Upper lobe of right lung (tissue), 1 donor: ENCODE results near the gene DLG2. TPM values are rescaled to one million over a fixed set of nuclear protein-coding genes. Genes with fewer than 3 reads are reported as not detected.

Source experiments
- ATAC-seq: fragments of 200-7000 bp; cut with Tn5 transposase; one replicate; pipeline ENCODE4 v1.9.1; 2020; ENCODE audit warnings: mild to moderate bottlenecking, moderate library complexity
- DNase-seq: peaks from one replicate; pipeline ENCODE4 v3.0.0-alpha.2; 2020
- H3K27ac ChIP-seq: fragments of 200-600 bp; one replicate; pipeline ENCODE4 v1.8.0; 2022
- H3K27me3 ChIP-seq: fragments of 200-600 bp; one replicate; pipeline ENCODE4 v1.8.0; 2022; ENCODE audit warnings: mild to moderate bottlenecking
- H3K36me3 ChIP-seq: fragments of 200-600 bp; one replicate; pipeline ENCODE4 v1.8.0; 2022
- H3K4me1 ChIP-seq: fragments of 200-600 bp; one replicate; pipeline ENCODE4 v1.8.0; 2022
- H3K4me3 ChIP-seq: fragments of 200-600 bp; one replicate; pipeline ENCODE4 v1.8.0; 2022; ENCODE audit warnings: mild to moderate bottlenecking
- H3K9me3 ChIP-seq: fragments of 200-600 bp; one replicate; pipeline ENCODE4 v1.8.0; 2022
- intact Hi-C: fragments of 100-400 bp; cut with DNase I; formaldehyde crosslinking; loops from one replicate; pipeline ENCODE4 v1.11.0; 2022
- total RNA-seq: library from RNA; stranded (reverse); fragmentation: NEBNext Ultra II Directional; extraction: Animal tissue kit (Norgen Biotek cat#: 25700); gene quantifications from one replicate; pipeline ENCODE4 v1.2.1, GENCODE V29; 2021
- TF ChIP-seq, protein P1 (sequence below): fragments of 200-600 bp; IDR thresholded peaks from one replicate; pipeline ENCODE4 v1.8.0; 2022; ENCODE audit warnings: antibody characterized with exemption
- donor health status: DM: no; HTN: yes; CAD: no; lungs with severe emphysema.

DLG2 gene
- total RNA-seq, 1 donor from 2014 or later: 9.7 TPM

DNA sequence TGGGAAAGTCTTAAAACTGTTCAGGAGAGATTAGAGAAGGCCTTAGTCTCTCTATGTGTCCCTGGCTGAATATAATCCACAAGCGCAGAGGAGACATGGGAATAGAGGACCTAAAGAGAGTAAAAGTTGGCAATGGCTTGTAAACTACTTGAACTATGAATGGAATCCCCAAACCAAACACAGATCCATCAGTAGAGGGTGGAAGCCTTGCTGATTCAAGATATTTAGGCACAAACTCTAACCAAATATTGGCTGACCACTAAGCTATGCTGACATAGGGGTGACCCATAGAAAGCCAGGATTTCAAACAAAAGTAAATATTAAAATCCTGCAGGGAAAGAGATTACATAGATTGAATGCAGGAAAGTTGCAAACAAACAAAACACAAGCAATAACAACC, 439.2 kb downstream of the DLG2 start:
- ATAC-seq (no peak), DNase-seq (no peak)
- no peak overlapping the region for H3K27ac ChIP-seq
- TF ChIP-seq, protein P1, sequence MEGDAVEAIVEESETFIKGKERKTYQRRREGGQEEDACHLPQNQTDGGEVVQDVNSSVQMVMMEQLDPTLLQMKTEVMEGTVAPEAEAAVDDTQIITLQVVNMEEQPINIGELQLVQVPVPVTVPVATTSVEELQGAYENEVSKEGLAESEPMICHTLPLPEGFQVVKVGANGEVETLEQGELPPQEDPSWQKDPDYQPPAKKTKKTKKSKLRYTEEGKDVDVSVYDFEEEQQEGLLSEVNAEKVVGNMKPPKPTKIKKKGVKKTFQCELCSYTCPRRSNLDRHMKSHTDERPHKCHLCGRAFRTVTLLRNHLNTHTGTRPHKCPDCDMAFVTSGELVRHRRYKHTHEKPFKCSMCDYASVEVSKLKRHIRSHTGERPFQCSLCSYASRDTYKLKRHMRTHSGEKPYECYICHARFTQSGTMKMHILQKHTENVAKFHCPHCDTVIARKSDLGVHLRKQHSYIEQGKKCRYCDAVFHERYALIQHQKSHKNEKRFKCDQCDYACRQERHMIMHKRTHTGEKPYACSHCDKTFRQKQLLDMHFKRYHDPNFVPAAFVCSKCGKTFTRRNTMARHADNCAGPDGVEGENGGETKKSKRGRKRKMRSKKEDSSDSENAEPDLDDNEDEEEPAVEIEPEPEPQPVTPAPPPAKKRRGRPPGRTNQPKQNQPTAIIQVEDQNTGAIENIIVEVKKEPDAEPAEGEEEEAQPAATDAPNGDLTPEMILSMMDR: no peak
- H3K27me3 ChIP-seq: no peaks in the 10 kb centered on the region
- H3K4me3 ChIP-seq: no peak overlapping the region
- intact Hi-C loops: no loop called here
- no peaks in the 10 kb centered on the region for H3K36me3 ChIP-seq
- H3K4me1 ChIP-seq: no peaks in the 10 kb centered on the region
- no peaks in the 10 kb centered on the region for H3K9me3 ChIP-seq

DNA sequence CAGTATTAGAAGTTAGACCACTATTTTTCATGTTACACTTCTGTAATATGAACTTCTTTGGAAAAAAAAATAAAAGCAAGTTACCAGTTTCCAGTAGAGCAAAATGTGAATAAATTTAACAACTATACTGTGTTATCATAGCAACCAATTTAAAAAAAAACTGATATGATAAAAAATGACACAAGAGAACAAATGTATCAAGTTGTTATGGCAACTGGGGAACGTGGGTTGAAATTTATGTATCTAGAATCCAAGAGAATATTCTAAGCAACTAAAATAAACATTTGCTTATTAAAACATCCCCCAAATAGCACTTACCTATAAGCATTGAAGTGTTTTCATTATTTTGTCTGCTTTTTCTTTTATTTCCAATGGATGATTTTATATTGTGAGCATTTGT, 442.4 kb downstream of the DLG2 start:
- H3K9me3 ChIP-seq: no peaks in the 10 kb centered on the region
- H3K4me3 ChIP-seq: no peak overlapping the region
- no peaks in the 10 kb centered on the region for H3K27me3 ChIP-seq
- intact Hi-C loops: no loop called here
- H3K4me1 ChIP-seq: no peaks in the 10 kb centered on the region
- no peaks in the 10 kb centered on the region for H3K36me3 ChIP-seq
- DNase-seq (no peak), ATAC-seq (no peak)
- TF ChIP-seq, protein P1: no peak
- no peak overlapping the region for H3K27ac ChIP-seq

DNA sequence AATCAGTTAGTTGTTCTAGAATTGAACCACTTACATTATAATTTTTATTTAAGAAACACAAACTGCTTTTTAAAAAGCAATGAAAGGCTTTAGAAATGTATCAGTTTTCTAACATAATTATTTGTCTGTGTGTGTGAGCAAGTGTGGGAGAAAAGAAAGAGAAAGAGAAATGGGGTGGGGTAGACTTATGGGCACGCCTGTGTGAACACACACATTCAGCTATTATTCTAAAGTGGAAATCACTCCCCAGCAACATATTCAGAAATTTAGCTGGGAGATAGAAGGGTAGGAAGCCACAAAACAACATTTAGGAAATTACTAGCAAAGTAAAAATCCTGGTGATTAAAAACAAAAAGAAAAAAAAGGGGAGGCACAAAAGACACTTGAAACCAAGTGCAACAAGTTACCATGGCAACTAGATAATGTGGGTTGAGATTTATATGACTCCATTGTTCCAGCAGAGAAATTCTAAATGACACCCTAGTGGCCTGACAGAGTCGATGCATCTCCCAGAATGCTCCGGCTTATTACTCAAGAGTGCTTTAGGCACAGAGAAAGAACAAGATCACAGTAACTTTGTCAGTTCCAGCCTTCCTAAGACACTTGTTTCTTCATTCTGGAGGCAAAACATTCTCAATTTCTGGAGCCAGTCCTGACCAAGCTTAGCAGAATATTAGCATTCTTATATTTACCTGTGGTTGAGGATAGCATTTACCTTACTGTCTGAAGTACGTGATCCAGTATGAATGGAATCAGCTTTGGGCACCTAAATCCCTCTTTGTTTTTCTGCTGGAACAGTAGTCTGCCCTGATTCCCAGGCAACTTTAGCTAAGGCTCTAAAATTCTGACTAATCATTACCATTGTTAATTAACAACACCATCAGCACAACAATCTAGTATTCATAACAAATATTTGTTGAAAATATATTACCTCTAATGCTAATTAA, 444.4 kb downstream of the DLG2 start:
- H3K4me3 ChIP-seq: no peak overlapping the region
- ATAC-seq (no peak), DNase-seq (no peak)
- intact Hi-C loops: no loop called here
- no peaks in the 10 kb centered on the region for H3K27me3 ChIP-seq
- H3K9me3 ChIP-seq: no peaks in the 10 kb centered on the region
- H3K36me3 ChIP-seq: no peaks in the 10 kb centered on the region
- no peaks in the 10 kb centered on the region for H3K4me1 ChIP-seq
- TF ChIP-seq, protein P1: no peak
- no peak overlapping the region for H3K27ac ChIP-seq

DNA sequence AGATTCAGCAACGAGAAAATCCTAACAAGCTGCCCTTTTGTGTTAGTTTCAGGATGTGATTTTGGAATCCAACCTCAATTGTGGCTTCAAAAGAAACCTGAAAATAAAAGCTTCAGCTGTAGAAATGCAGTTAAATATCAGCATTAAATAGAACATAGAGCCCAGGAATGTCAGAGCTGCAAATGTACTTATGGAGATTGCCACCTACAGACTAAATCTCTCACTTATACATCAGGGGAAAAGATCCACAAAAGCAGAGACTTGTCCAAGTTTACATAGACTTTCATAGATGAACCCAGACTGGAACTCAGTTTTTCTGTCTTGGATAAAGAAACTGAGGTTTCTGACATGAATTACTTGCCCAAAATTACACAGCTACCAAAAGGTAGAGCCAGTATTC, 446.6 kb downstream of the DLG2 start:
- intact Hi-C loops: no loop called here
- TF ChIP-seq, protein P1: no peak
- no peaks in the 10 kb centered on the region for H3K4me1 ChIP-seq
- H3K9me3 ChIP-seq: no peaks in the 10 kb centered on the region
- no peaks in the 10 kb centered on the region for H3K36me3 ChIP-seq
- H3K4me3 ChIP-seq: no peak overlapping the region
- ATAC-seq (no peak), DNase-seq (no peak)
- H3K27me3 ChIP-seq: no peaks in the 10 kb centered on the region
- H3K27ac ChIP-seq: no peak overlapping the region

DNA sequence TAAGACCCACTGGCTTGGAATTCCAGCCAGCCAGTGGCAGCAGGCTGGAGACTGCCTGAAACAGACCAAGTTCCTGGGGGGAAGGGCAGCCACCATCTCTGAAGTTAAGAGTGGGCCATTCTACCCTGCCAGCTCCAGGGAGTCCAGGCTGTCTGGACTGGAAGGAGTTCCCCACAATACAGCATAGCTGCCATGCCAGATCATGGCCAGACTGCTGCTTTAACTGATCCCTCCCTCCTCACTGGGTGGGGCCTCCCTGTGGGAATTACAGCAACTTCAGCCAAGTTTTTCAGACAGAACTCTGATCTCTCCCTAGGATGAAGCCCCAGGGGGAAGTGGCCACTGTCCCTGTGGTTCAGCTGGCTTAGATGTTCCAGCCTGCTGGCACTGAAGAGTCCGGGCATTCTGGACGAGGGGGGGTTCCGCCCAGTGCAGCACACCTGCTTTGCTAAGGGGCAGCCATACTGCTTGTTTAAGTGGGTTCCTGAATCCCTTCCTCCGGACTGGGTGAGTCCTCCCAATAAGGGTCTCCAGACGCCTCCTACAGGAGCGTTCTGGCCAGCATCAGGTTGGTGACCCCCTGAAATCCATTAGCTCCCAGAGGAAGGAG, 455.4 kb downstream of the DLG2 start:
- H3K27ac ChIP-seq: no peak overlapping the region
- TF ChIP-seq, protein P1: no peak
- DNase-seq (no peak), ATAC-seq (no peak)
- H3K4me3 ChIP-seq: no peak overlapping the region
- H3K9me3 ChIP-seq: no peaks in the 10 kb centered on the region
- no peaks in the 10 kb centered on the region for H3K27me3 ChIP-seq
- H3K36me3 ChIP-seq: no peaks in the 10 kb centered on the region
- intact Hi-C loops: no loop called here
- no peaks in the 10 kb centered on the region for H3K4me1 ChIP-seq
